Endothelial cell of umbilical vein (primary cell): ENCODE measurements around the gene ZSCAN26. TPM values are rescaled to one million over a fixed set of nuclear protein-coding genes. Genes with fewer than 3 reads are reported as not detected.

Source experiments
- BruUV-seq: library from RNA; stranded (reverse); fragments of 400-500 nt; replicated peaks from 2 replicates; lab custom pipeline; 2021; lab: Mats Ljungman, UMichigan
- CTCF ChIA-PET: fragments of 300-600, 350-600 bp; sonication (Branson Sonifier 250); formaldehyde crosslinking; loops from one replicate; lab custom pipeline; 2021; ENCODE audit warnings: antibody characterized with exemption, inconsistent platforms; lab: Charles Lee
- POLR2A ChIA-PET: fragments of 300-600, 350-600 bp; sonication (Branson Sonifier 250); formaldehyde crosslinking; loops from one replicate; lab custom pipeline; 2021; ENCODE audit warnings: antibody characterized with exemption, inconsistent platforms; lab: Charles Lee
- DNase-seq: peaks from one replicate; pipeline ENCODE4 v3.0.0-alpha.2; 2011; ENCODE audit warnings: low read depth, low spot score
- FAIRE-seq: peaks from 2 replicates; lab custom pipeline; 2011; peaks lifted over from hg19 to GRCh38; lab: Jason Lieb, UNC
- H2AFZ ChIP-seq: 2 replicates; pipeline ENCODE4 v1.6.0; 2012; ENCODE audit warnings: low read depth, low read length, control low read depth, inconsistent platforms
- H3K27ac ChIP-seq: 2 replicates; pipeline ENCODE4 v1.5.1; 2011; ENCODE audit warnings: low read depth, mild to moderate bottlenecking, control low read depth, low read length, moderate library complexity; ENCODE audit not compliant: insufficient read depth
- H3K27me3 ChIP-seq, 2 experiments: 2 replicates each; pipeline versions ENCODE4 v1.6.0 to v1.6.1; 2011; ENCODE audit warnings: low read length in 2 of 2, mixed read lengths in 1 of 2; ENCODE audit not compliant: control insufficient read depth in 2 of 2, insufficient read depth in 2 of 2
- H3K36me3 ChIP-seq, 2 experiments: 2 replicates in 1 of 2; 3 replicates in 1 of 2; pipeline ENCODE4 v1.5.1; 2011; ENCODE audit warnings: low read length in 2 of 2, mild to moderate bottlenecking in 1 of 2, moderate library complexity in 1 of 2; ENCODE audit not compliant: control insufficient read depth in 2 of 2, insufficient read depth in 2 of 2; ENCODE audit errors: extremely low read depth in 1 of 2
- H3K4me1 ChIP-seq: 3 replicates; pipeline ENCODE4 v1.5.1; 2011; ENCODE audit warnings: mild to moderate bottlenecking, low read length; ENCODE audit not compliant: control insufficient read depth, insufficient read depth; ENCODE audit errors: extremely low read depth
- H3K4me2 ChIP-seq: 2 replicates; pipeline ENCODE4 v1.6.1; 2011; ENCODE audit warnings: low read length, control low read depth, mixed read lengths; ENCODE audit not compliant: insufficient read depth
- H3K4me3 ChIP-seq, 3 experiments: fragments of 200-600 bp in 1 of 3; sonication (generic), shearing (Covaris generic) in 1 of 3; replicated peaks in 1 of 3; 2 replicates each; pipeline ENCODE4 v1.5.1; 2011 to 2016; ENCODE audit warnings: control low read depth in 3 of 3, low read length in 3 of 3, mild to moderate bottlenecking in 2 of 3, inconsistent platforms in 1 of 3, low read depth in 1 of 3, moderate library complexity in 1 of 3; ENCODE audit not compliant: insufficient read depth in 1 of 3
- H3K79me2 ChIP-seq: 2 replicates; pipeline ENCODE4 v1.6.0; 2012; ENCODE audit warnings: low read length, inconsistent platforms; ENCODE audit not compliant: control insufficient read depth, insufficient read depth
- H3K9ac ChIP-seq: replicated peaks from 2 replicates; pipeline ENCODE3; 2011; ENCODE audit warnings: low read length, control low read depth; ENCODE audit not compliant: insufficient read depth; ENCODE audit errors: extremely low read depth
- H3K9me1 ChIP-seq: replicated peaks from 3 replicates; pipeline ENCODE4 v1.6.0; 2011; ENCODE audit warnings: mild to moderate bottlenecking, low read length; ENCODE audit not compliant: control insufficient read depth, insufficient read depth; ENCODE audit errors: extremely low read depth
- H3K9me3 ChIP-seq: replicated peaks from 2 replicates; pipeline ENCODE4 v1.5.1; 2012; ENCODE audit warnings: low read length, inconsistent platforms; ENCODE audit not compliant: control insufficient read depth, insufficient read depth
- H4K20me1 ChIP-seq: replicated peaks from 2 replicates; pipeline ENCODE3; 2011; ENCODE audit warnings: mild to moderate bottlenecking, low read length; ENCODE audit not compliant: control insufficient read depth, insufficient read depth; ENCODE audit errors: extremely low read depth
- CTCF ChIP-seq, 2 donors: IDR thresholded peaks; 1 replicate in 1 of 2; 2 replicates in 1 of 2; pipeline ENCODE4 v1.5.1; 2011; ENCODE audit warnings: low read length in 2 of 2, mild to moderate bottlenecking in 2 of 2, moderate library complexity in 2 of 2, control low read depth in 1 of 2, inconsistent platforms in 1 of 2, low read depth in 1 of 2; ENCODE audit not compliant: insufficient read depth in 1 of 2; ENCODE audit errors: extremely low read depth in 1 of 2
- EZH2 ChIP-seq: IDR thresholded peaks from 2 replicates; pipeline ENCODE4 v1.6.1; 2012; ENCODE audit warnings: borderline replicate concordance, low read depth, mild to moderate bottlenecking, moderate library complexity, low read length, inconsistent platforms; ENCODE audit not compliant: severe bottlenecking
- FOS ChIP-seq: IDR thresholded peaks from 2 replicates; pipeline ENCODE4 v1.6.1; 2011; ENCODE audit warnings: mild to moderate bottlenecking, low read length, moderate library complexity, borderline replicate concordance; ENCODE audit not compliant: insufficient read depth
- GATA2 ChIP-seq: IDR thresholded peaks from 2 replicates; pipeline ENCODE4 v1.7.0; 2011; ENCODE audit warnings: low read depth, mild to moderate bottlenecking, moderate library complexity, mixed read lengths, low read length; ENCODE audit not compliant: insufficient read length, insufficient read depth
- JUN ChIP-seq: IDR thresholded peaks from 2 replicates; pipeline ENCODE4 v1.6.1; 2011; ENCODE audit warnings: borderline replicate concordance, low read depth; ENCODE audit not compliant: insufficient read length, insufficient read depth
- MAX ChIP-seq: IDR thresholded peaks from 2 replicates; pipeline ENCODE4 v1.6.1; 2011; ENCODE audit not compliant: insufficient read depth, insufficient read length
- MYC ChIP-seq: IDR thresholded peaks from one replicate; pipeline ENCODE4 v1.6.1; 2011; ENCODE audit warnings: mild to moderate bottlenecking, low read depth, low read length
- POLR2A ChIP-seq: IDR thresholded peaks from 2 replicates; pipeline ENCODE4 v1.6.1; 2012; ENCODE audit warnings: low read depth, mild to moderate bottlenecking, control low read depth, low read length
- POLR2AphosphoS5 ChIP-seq: IDR thresholded peaks from 2 replicates; pipeline ENCODE4 v1.6.1; 2012; ENCODE audit warnings: low read depth, mild to moderate bottlenecking, control low read depth, low read length, moderate library complexity; ENCODE audit not compliant: insufficient read depth
- dilution Hi-C: fragments of 300-500 bp; cut with MboI; formaldehyde crosslinking; loops from one replicate; pipeline ENCODE4 v1.15.0; 2019; ENCODE audit warnings: low sequenced_read_pairs; ENCODE audit not compliant: extremely low pct_ligation_motif_present
- intact Hi-C: fragments of 100-400 bp; cut with micrococcal nuclease; formaldehyde crosslinking; loops from one replicate; pipeline ENCODE4 v1.10.0; 2022
- polyA plus RNA-seq, 4 experiments: library from polyadenylated mRNA; depleted of rRNA in 3 of 4; stranded (reverse) in 3 of 4; unstranded in 1 of 4; fragments of >200 nt; gene quantifications; 2 replicates each; pipeline versions ENCODE4 v1.2.1 to v1.2.3, GENCODE V29; 2011 to 2012; ENCODE audit warnings: missing spikeins in 1 of 4
- total RNA-seq: library from RNA; stranded (reverse); gene quantifications from 2 replicates; pipeline ENCODE4 v1.2.3, GENCODE V29; 2021

ZSCAN26 gene
- total and polyA plus RNA-seq, 2 donors (not counting 3 experiments of a cell fraction or from before 2014, with no cell fraction given), result 12.8 to 14.1 TPM

DNA sequence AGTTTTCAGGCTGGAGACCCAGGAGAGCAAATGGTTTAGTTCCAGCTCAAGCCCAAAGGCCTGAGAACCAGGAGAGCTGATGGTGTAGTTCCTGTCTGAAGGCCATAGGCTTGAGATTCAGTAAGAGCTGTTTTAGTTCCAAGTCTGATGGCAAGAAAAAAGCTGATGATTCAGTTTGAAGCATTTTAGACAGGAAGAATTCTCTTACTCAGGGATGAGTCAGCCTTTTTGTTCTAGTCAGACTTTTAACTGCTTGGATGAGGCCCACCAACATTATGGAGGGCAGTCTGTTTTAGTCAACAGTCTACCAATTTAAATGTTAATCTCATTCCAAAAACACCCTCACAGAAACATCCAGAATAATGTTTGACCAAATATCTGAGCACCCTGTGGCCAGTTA is 2.5 kb downstream of the ZSCAN26 start:
- TF ChIP-seq FOS (peak; percentile 97), POLR2AphosphoS5 (peak; percentile 46), JUN (peak; percentile 88), MAX (no peak), POLR2A (no peak)
- H3K79me2 ChIP-seq, result peaks cover 12% of the 10 kb centered on the region
- intact Hi-C loops (loop anchor here (1.0 to 2.0 kb wide), 2 partner anchors 128 to 133 kb away; partner anchors contain the start of gene ZKSCAN8), dilution Hi-C loops (no loop called here)
- no peaks in the 10 kb centered on the region for H3K9me1 ChIP-seq
- H3K36me3 ChIP-seq, result peaks cover 9 to 11% of the 10 kb centered on the region in 2 experiments
- no peak overlapping the region for H3K4me3 ChIP-seq
- no peaks in the 10 kb centered on the region for H3K9me3 ChIP-seq
- H4K20me1 ChIP-seq, result no peaks in the 10 kb centered on the region
- ChIA-PET POLR2A (interaction anchor here (0.7 kb wide), 1 partner anchor 10 kb away, joined by 3 read pairs; no protein-coding TSS in a partner anchor), CTCF (interaction anchor here (0.9 to 1.9 kb wide), 4 partner anchors 11 to 86 kb away, joined by 3 to 9 read pairs (median 3); no protein-coding TSS in a partner anchor)
- H2AFZ ChIP-seq, result no peak overlapping the region
- peak; percentile 75 for DNase-seq
- peak; percentile 92 for FAIRE-seq
- peak overlapping the region; percentile 13 for H3K9ac ChIP-seq
- BruUV-seq, result no TSS peak
- peaks cover 35% of the 10 kb centered on the region for H3K4me1 ChIP-seq
- H3K4me2 ChIP-seq, result peak overlapping the region; percentile 29
- peak overlapping the region; percentile 67 for H3K27ac ChIP-seq
- no peaks in the 10 kb centered on the region for H3K27me3 ChIP-seq

GRCh38 chr6:28274888-28275287 is 7.9 kb downstream of the ZSCAN26 start:
- H3K79me2 ChIP-seq, result peaks cover 2% of the 10 kb centered on the region
- no peak overlapping the region for H2AFZ ChIP-seq
- intact Hi-C loops (no loop called here), dilution Hi-C loops (no loop called here)
- POLR2A ChIA-PET, result interaction anchor here (0.6 kb wide), 1 partner anchor 54 kb away, joined by 6 read pairs; no protein-coding TSS in a partner anchor
- H3K4me3 ChIP-seq, result no peak overlapping the region
- H3K27ac ChIP-seq, result no peak overlapping the region
- H3K9ac ChIP-seq, result no peak overlapping the region
- no TSS peak for BruUV-seq
- H3K4me1 ChIP-seq, result peaks cover under 1% of the 10 kb centered on the region
- no peaks in the 10 kb centered on the region for H3K27me3 ChIP-seq
- no peaks in the 10 kb centered on the region for H3K9me1 ChIP-seq
- H3K4me2 ChIP-seq, result no peak overlapping the region
- H3K36me3 ChIP-seq, result peaks cover 17 to 20% of the 10 kb centered on the region in 2 experiments
- TF ChIP-seq MAX (no peak), MYC (no peak), JUN (no peak), POLR2AphosphoS5 (no peak), FOS (no peak), CTCF (IDR thresholded peaks at IDR 0.05; ENCODE audit: extremely low read depth in 1 of 2, insufficient read depth in 1 of 2, low read depth in 1 of 2, low read length in 2 of 2) (no peak), GATA2 (no peak), EZH2 (no peak), POLR2A (no peak)
- H4K20me1 ChIP-seq, result no peaks in the 10 kb centered on the region
- H3K9me3 ChIP-seq, result no peaks in the 10 kb centered on the region
- FAIRE-seq (no peak), DNase-seq (no peak)
- CTCF ChIA-PET, result interaction anchor here (1.2 to 1.6 kb wide), 4 partner anchors 11 to 170 kb away, joined by 3 to 4 read pairs (median 3); no protein-coding TSS in a partner anchor
